ENCODE results near the gene ZNF318.
"Not testable (repeated sequence)": the region's sequence is repeated elsewhere in the genome, so short reads cannot be mapped to it uniquely, and the experiment has no call there.

Gene ZNF318

DNA sequence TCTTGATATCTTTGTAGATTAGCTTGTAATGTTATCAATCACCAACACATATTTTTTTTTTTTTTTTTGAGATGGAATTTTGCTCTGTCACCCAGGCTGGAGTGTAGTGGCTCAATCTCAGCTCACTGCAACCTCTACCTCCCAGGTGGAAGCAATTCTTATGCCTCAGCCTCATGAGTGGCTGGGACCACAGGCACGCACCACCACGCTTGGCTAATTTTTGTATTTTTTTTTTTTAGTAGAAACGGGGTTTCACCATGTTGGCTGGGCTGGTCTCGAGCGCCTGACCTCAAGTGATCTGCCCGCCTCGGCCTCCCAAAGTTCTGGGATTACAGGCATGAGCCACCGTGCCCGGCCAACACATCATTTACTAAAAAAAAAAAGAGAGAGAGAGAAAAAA is 11.4 kb upstream of the ZNF318 start:
- DNase-seq, result not testable (repeated sequence)

DNA sequence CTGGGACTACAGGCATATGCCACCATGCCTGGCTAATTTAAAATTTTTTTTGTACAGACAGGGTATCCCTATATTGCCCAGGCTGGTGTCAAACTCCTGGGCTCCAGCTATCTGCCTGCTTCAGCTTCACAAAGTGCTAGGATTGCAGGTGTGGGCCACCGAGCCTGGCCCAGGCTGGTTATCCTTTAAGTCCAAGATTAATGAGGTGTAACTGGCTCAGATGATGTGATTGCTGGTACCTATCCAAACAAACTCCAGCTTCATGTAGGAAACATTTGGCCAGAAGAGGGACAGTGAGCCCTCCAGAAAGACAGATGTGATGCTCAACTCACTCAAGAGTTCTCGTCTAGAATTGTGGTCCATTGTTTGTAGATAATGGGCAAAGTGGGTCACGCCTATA is 9.2 kb upstream of the ZNF318 start:
- no peak for DNase-seq

DNA sequence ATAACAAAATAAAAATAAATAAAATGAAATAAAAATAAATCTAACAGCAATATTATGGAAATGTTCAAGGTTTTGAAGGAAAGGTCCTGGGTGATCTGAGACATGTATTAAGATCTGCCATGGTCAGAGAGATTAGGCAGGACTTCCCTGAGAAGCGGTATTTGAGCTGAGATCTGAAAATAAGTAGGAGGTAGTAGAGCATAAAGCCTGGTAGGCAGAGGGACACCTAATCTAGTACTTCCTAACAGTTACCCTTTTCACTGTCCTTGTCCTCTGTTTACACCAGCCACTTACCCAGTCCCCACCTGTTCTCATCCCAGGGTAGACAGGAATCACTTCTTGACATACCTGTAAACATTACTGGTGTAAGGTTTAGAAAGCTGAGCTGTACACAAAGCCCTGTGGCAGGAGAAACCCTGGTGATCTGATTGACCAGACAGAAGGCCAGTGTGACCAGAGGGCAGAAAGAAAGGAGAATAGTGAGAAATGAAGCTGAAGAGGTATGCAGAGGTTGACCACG is 8.3 kb upstream of the ZNF318 start:
- no peak for DNase-seq

DNA sequence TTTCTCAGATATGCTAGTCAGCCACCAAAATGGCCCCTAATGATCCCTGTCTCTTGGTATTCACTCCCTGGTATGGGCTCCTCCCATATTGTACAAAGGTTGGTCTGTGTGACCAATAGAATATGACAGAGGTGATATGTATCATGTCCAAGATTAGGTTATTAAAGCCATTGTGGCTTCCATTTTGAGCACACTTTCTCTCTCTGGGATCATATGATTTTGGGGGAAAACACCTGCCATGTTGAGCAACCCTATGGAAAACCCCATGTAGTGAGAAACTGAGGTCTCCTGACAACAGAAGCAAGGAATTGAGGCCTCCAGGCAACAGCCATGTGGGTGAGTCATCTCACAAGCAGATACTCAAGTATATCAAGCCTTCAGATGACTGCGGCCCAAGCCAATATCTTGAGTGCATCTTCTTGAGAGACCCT is 7.1 kb upstream of the ZNF318 start:
- DNase-seq, result no peak

DNA sequence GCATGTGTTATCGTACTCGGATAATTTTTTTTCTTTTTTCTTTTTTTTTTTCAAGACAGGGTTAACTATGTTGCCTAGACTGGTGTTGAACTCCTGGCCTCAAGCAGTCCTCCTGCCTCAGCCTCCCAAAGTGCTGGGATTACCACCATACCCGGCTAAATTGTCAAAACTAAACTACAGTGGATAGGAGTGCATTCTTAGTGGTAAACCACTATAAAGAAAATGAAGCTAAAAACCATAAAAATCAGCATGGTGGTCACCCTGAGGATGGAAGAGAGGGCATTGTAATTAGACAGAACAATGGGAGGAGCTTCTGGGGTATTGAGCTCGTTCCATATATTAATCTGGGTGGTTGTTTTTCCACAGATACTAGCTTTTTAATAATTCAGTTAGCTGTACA is 6.2 kb upstream of the ZNF318 start:
- no peak for DNase-seq

DNA sequence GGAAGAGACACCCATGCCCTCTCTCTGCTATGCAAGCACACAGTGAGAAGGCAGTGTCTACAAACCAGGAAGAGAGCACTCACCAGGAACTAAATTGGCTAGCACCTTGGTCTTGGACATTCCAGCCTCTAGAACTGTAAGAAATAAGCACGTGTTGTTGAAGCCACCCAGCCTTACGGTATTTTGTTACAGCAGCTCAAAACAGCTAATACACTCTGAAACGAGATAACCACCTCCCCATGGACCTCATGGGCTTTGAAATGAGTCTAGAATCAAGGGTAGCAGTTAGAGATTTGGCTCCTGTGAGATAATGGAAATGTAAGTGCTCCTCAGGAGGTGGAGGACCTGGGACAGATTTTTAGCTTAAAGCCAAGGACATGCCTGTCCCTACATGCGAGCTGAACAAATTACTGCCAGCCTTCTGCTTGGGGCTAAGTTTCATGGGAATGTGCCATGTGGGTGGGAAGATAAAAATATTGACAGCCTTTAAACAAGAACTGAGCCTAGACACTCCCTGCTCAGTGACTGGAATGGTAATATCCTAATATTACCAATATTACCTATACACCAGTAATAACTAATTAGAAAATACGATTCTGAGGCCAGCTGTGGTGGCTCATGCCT is 3.9 kb upstream of the ZNF318 start:
- no peak for DNase-seq

DNA sequence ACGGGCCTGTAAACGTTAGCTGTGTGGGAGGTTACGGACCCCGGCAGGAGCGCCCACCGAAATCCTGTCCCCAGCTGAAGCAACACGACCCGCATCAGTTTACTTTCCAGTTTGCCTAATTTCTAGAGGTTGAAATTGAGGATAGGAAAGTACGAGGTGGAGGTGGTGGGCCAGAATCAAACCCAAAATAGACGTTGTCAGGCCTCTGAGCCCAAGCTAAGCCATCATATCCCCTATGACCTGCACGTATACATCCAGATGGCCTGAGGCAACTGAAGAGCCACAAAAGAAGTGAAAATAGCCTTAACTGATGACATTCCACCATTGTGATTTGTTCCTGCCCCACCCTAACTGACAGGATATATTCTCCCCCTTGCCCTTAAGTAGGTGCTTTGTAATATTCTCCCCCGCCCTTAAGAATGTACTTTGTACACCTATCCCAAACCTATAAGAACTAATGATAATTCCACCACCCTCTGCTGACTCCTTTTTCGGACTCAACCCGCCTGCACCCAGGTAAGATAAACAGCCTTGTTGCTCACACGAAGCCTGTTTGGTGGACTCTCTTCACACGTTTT is 645 bp upstream of the ZNF318 start:
- not testable (repeated sequence) for DNase-seq

DNA sequence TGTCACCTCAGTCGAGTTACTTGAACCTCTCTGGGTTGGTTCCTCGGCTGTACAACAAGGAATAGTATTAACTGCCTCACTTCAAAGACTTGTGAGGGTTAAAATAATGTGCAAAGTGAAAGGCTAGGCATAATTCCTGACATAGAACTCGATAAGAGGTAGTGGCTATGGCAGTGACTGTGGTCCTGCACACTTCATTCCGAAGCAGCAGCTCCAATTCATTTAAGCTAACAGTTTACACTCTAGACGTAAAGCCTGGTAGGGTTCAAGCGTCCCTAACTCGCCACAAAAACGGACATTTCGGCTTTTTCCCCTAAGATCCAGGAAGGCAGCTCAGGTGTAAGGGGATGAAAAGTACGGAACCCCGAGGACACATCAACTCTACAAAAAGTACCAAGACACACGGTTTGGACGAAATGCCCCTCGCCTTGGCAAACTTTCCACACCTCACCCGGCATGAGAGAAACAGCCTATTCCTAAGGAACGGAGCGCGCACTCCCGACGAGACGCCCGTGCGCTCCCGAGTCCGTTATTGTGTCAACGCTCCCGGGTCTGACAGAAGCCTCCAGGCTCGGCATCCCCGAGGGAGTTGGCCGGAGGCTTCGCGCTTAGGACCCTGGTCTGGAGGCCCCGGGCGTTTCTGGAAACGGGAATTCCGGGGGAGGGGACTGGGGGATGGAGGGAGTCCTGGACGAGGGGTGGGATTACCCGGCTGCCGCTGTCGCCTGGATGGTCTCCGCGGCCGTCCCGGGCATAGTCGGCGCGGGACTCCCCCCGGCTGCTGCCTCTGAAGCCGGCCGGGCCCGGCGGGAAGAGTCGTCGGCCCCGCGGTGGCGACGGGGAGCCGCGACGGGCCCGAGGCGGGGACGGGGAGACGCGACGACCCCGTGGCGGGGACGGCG is 937 bp downstream of the ZNF318 start:
- no peak for DNase-seq

DNA sequence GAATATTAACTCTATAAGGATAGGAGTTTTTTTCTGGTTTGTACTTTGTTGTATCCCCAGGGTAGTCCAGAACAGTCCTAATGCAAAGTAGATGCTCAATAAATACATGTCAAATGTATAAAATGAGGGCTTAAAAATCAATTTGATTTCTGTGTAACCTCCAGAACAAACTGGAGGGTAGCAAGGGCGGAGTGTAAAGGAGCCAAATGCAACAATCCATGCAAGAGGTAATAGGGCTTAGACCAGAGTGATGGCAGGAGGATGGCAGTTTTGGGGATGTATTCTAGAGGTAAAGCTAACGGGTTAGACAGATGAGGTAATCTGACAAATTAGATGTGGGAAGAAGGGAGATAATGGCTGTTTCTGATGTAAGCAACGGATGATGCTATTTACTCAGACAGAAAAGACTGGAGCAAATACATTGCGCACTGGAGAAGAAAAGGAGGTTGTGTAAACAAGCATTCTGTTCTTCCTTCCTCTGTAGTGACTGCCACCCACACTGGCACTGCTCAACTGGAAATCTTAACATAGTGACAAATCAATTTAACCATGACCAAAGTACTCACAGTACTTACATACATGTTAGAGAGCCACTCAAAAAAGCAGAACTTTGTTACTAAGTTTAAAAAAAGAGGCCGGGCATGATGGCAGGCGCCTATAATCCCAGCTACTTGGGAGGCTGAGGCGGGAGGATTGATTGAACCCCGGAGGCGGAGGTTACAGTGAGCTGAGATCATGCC is 2.0 kb downstream of the ZNF318 start:
- DNase-seq, result no peak

DNA sequence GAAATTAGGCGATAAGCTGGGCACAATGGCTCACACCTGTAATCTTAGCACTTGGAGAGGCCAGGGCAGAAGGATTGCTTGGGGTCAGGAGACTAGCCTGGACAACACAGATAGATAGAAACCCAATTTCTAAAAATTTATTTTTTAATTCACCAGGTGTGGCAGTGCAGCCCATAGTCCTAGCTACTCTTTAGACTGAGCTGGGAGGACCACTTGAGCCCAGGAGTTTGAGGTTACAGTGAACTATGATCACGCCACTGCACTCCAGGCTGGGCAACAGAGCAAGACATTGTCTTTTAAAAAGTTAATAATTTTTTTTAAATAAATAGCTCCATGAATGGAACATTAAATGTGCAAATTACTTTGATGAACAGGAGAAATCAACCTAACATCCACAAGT is 8.2 kb downstream of the ZNF318 start:
- DNase-seq, result no peak

DNA sequence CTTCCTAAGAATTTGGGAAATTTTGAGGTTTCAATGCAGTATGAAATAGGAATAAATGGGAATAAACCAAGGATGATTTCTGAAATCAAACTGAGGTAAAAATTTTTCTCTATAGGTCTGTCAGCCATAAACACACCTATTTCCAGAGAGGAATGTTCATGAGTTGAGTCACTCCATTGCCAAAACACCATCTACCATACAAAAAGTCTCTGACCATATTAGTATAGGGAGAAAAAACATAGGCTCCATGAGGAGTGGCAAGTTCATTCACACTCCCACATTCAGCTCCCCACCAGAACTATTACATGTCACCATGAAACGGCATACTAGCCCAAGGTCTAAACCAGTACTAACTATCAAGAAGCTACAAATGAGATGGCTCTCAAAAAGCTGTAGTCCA is 9.6 kb downstream of the ZNF318 start:
- DNase-seq, result no peak

DNA sequence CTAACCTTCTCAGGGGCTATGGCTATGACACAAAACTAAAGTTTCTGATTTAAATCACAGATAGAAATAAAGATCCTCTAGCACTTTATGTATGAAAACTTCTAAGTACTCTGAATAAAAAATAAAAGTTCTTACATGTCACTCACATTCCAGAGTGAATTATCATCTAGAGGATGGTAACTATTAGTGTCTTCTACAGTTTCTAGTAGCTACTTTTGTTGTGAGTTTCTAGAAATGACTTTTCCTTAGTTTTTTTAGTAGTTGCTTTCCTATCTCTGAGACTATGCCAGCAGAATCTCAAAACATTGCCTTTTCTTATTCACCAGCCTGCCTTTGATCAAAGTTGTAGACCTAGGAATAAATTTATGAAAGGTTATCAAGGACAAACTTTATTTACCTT is 10.1 kb downstream of the ZNF318 start:
- DNase-seq, result no peak

DNA sequence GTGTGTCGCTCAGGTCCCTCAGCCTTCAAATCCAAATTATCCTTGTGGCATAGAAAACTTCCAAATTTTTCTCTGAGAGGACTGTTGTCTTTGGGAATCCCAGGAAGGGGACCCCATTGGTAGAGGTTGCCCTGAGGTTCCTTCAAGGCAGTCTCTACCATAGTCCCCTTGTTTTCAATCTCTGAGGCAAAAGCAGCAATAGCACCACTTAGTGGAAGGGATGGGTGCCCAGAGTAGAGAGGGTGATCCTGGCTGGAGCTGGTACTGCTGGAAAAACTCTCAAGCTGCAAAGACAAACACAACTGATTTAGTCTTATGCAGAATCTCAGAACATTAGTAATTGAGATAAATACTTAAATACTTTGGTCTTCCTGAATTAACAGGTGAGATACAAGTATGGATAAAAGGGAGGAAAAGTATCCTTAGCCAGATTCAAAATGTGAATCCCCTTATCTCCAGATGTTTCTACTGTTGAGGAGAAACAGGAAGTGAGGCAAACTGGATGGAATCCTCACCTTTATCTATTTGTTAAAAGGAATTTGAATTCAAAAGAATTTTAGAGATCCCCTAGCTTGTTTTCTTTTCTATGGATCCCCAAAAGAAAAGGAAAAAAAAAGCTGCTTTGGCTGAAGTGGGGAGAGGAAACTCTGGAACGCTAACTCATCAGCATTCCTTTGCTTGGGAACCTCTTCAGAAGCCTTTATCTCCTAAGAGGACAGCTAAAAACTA is 13.4 kb downstream of the ZNF318 start:
- no peak for DNase-seq

DNA sequence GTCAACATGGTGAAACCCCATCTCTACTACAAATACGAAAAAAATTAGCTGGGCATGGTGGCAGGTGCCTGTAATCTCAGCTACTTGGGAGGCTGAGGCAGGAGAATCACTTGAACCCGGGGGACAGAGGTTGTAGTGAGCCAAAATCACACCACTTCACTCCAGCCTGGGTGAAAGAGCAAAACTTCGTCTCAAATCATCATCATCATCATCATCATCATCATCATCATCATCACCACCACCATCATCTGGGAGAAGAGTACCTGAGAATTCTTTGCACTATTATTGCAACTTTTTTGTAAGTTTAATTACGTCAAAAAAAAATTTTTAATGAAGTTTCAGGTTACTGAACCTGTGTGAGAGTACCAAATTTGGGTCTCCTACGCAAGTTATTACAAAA is 17.5 kb downstream of the ZNF318 start:
- not testable (repeated sequence) for DNase-seq

DNA sequence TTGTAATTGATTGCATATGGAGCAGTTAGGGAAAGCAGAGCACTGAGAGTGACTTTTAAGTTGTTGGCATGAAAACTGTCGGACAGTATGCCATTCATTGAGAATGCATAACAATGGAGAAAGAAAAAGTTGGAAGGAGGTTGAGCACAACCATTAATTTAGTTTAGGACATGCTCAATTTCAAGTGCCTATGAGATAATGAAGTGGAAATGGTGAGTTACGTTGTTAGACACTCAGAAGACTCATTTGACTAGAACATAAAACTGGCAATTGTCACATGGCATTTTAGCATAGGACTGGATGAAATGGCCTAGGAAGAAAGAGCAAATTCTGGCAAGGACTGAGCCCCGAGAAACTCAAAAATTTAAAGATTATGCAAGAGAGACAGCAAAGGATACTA is 22.0 kb downstream of the ZNF318 start:
- DNase-seq, result no peak

DNA sequence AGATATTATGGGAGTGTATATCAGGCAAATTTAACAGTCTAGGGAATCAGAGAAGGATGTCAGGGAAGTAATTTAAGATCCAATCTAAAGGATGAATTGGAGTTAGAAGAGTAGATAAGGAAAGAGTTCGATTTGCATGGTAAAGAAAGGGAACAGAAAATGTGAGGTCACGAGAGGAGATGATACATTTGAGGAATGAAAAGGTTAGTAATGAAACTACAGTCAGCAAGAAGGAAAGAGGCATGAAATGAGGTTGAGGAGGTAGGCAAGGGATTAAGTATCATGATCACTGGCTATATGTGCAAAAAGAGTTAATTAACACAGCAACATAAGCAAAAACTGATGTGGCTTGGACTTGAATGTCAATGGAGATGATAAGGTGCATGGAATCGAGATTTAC is 22.4 kb downstream of the ZNF318 start:
- no peak for DNase-seq

DNA sequence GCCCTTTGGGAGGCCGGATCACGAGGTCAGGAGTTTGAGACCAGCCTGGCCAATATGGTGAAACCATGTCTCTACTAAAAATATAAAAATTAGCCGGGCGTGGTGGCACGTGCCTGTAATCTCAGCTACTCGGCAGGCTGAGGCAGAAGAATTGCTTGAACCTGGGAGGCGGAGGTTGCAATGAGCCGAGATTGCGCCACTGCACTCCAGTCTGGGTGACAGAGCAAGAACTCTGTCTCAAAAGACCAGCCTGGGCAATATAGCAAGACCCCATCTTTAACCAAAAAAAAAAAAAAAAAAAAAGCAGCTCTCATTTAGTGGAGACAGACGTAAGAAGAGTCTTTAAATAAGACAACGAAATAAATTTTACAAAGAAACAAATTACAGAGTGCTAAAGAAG is 23.2 kb downstream of the ZNF318 start:
- DNase-seq, result not testable (repeated sequence)

DNA sequence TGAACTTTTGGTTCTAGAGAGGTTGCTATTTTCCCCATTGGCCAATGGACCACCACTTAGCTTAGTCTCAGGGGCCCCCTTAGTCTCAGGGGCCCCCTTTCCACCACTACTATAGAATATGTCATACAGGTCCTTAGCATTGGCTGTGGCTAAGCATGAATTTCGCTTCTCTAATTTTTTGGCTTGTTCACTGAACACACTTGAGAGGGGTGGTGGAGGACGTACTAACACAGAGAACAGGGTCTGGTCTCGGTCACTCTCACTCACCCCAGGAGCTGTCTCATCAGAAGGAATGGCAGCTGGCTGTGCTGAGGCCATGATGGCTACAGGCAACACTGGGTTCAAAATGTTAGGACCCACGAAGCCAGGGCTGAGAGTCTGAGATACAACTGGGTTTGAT is 30.3 kb downstream of the ZNF318 start:
- DNase-seq, result no peak

DNA sequence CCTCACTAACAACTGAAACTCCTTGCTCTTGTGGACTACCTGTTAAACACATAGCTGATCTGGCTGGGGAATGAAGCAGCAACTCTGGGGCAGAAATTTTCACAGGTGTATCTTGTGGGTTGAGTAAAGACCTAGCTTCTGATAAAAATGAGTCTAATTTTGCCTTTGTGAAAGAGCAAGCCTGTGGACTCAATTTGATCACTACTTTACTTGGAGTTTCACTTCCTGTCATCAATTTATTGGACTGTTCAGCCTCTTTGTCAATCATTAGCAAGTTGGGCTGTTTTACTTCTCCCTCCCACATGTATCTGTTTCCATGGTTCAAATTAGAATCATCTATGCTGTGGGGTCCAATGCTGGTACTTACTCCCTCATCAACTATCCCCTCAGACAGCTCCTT is 31.2 kb downstream of the ZNF318 start:
- no peak for DNase-seq

DNA sequence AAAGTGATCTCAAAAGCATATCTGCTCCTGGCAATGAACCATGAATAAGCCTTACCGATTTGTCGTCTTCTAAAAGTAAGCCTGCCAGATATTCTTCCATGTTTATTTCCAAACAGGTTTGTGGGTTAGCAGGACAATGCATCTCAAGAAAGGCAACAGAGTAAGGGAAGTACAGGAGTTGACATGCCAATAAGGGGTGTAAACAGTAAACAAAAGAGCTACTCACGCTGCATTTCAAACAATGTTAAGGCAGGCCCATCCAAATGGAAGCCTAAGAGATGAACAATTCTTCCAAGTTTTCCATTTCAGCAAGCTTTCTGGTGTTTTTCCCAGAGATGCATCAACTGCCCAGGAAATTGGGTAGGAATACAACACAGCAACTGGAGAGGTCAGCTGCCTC is 33.1 kb downstream of the ZNF318 start:
- DNase-seq, result no peak

DNA sequence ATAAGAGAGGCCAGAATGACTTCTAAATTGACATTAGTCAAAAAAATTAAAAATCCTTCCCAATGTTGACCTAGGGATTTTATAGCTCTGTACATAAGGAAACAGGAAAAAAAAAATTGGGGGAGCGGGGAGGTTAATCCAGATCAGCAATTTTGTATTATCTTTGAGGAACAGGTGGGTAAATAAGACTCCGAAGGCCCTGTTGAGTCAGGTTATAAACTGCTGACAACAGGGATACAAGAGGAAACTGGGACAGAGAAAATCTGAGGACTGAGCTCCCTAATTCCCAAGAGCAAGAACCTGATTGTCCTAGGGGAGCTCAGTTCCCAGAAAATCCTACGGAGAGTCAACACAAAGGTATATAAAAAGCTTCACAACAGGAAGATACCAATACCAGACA is 34.0 kb downstream of the ZNF318 start:
- no peak for DNase-seq

DNA sequence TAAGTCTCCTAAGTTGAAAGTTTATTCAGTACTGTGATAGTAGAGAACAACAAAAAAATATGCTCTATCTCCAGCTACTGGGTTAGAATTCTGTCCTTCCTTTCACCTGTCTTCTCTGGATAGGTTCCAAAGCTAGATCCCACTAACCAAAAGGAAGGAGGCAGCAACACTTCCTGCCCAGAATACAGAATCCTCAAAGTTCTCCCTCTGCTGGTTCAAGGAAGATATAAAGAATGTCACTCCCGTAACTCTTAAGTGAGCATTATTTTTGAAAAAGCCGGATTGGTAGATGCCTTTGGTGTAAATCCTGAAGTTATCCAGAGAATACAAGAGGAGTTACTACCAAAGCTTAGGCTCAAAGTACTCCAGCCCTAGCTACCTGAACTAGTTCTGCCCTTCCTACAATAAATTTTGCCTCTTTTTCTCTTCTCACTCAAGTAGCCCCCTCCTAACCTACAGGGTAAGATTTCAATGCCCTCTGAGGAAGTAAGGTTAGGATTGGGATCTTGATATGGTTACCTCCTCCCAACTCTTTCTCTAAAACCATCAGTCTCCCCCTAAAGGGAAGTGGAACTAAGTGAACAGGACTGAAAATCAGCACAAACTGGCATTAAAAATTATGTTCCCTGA is 34.9 kb downstream of the ZNF318 start:
- no peak for DNase-seq
